Endodermal cell (in vitro differentiated cells): ENCODE measurements around the gene PURB. TPM values are rescaled to one million over a fixed set of nuclear protein-coding genes. Genes with fewer than 3 reads are reported as not detected.
"Not testable (repeated sequence)": the region's sequence is repeated elsewhere in the genome, so short reads cannot be mapped to it uniquely, and the experiment has no call there.

Experiments
- DNase-seq: peaks from one replicate; pipeline ENCODE4 v3.0.0-alpha.2; 2017
- H3K27ac ChIP-seq: 2 replicates; pipeline ENCODE4 v1.5.1; 2013; ENCODE audit warnings: mild to moderate bottlenecking, low read depth, low read length, moderate library complexity
- H3K27me3 ChIP-seq: 2 replicates; pipeline ENCODE4 v1.6.1; 2013; ENCODE audit warnings: mild to moderate bottlenecking, low read length, moderate library complexity; ENCODE audit not compliant: insufficient read depth, control insufficient read depth, poor library complexity, severe bottlenecking
- H3K36me3 ChIP-seq: 2 replicates; pipeline ENCODE4 v1.7.0; 2013; ENCODE audit warnings: mild to moderate bottlenecking, low read length, moderate library complexity; ENCODE audit not compliant: control insufficient read depth, insufficient read depth
- H3K4me1 ChIP-seq: one replicate; pipeline ENCODE4 v1.7.0; 2013; ENCODE audit warnings: low read length; ENCODE audit not compliant: control insufficient read depth, insufficient read depth
- H3K4me3 ChIP-seq: 2 replicates; pipeline ENCODE4 v1.5.1; 2013; ENCODE audit warnings: mild to moderate bottlenecking, low read length, moderate library complexity
- H3K9ac ChIP-seq: 2 replicates; pipeline ENCODE4 v1.6.1; 2013; ENCODE audit warnings: mild to moderate bottlenecking, low read length, moderate library complexity; ENCODE audit not compliant: poor library complexity, severe bottlenecking; ENCODE audit errors: extremely low read depth
- H3K9me3 ChIP-seq: 2 replicates; pipeline ENCODE4 v1.6.1; 2013; ENCODE audit warnings: mild to moderate bottlenecking, low read length, moderate library complexity; ENCODE audit not compliant: control insufficient read depth
- H3K27ac Mint-ChIP-seq: 2 replicates; pipeline ENCODE4 v1.8.0; 2020; ENCODE audit warnings: mixed read lengths
- H3K27me3 Mint-ChIP-seq: 2 replicates; pipeline ENCODE4 v1.8.0; 2021; ENCODE audit warnings: mild to moderate bottlenecking, mixed read lengths; ENCODE audit not compliant: insufficient read depth
- H3K36me3 Mint-ChIP-seq: 2 replicates; pipeline ENCODE4 v1.8.0; 2020; ENCODE audit warnings: low read depth, mixed read lengths
- H3K4me1 Mint-ChIP-seq: 2 replicates; pipeline ENCODE4 v1.8.0; 2020; ENCODE audit warnings: mixed read lengths
- H3K4me3 Mint-ChIP-seq: 2 replicates; pipeline ENCODE4 v1.8.0; 2020; ENCODE audit warnings: mild to moderate bottlenecking, moderate library complexity, mixed read lengths
- H3K9me3 Mint-ChIP-seq: 2 replicates; pipeline ENCODE4 v1.8.0; 2020; ENCODE audit warnings: mild to moderate bottlenecking, mixed read lengths
- WGBS, 2 experiments: methylation state at CpG; one replicate each; pipeline versions ENCODE4 v1.1.5 to v1.1.7; 2013; ENCODE audit warnings: missing lambda C conversion rate in 2 of 2, mixed read lengths in 1 of 2; ENCODE audit not compliant: insufficient coverage in 1 of 2, insufficient read length in 1 of 2; 5-methylcytosine and 5-hydroxymethylcytosine counted together
- total RNA-seq, 2 donors: library from RNA; stranded (reverse); fragmentation: NEBNext Ultra II Directional in 1 of 2; extraction: Animal tissue kit (Norgen Biotek cat#: 25700) in 1 of 2; gene quantifications; 2 replicates in 1 of 2; 3 replicates in 1 of 2; pipeline ENCODE4 v1.2.1, GENCODE V29; 2021
- TF ChIP-seq, protein P1 (sequence below): fragments of 200-600 bp; sonication (generic); conservative IDR thresholded peaks from 2 replicates; pipeline ENCODE4 v1.5.0; 2021; ENCODE audit warnings: antibody characterized with exemption, mild to moderate bottlenecking

PURB gene
- total RNA-seq, 2 donors from 2014 or later = 24.7 to 29.8 TPM

DNA sequence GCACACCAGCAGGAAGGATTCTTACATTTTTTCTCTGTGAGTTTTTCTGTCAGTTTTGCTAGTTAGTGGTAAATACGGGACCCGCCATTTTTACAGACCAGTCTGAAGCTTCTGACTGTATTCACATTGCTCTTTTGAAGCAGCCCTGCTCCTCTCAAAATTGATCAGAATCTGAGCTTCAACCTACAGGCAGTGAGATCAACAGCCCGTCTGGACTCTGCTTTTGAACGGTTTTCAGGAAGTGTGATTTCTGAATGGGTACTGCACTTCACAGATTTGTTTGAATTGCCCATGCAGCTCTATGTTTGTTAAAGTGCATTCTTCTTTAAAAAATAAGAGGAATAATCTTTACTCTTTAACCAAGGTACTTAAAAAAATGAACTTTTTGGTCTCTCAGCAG is 8.9 kb downstream of the PURB start:
- no peak overlapping the region for H3K27ac ChIP-seq
- WGBS, 2 experiments = 93 to 94% methylated on average over 3 to 4 of the region's 4 CpGs
- no peak overlapping the region for H3K4me3 Mint-ChIP-seq
- H3K27ac Mint-ChIP-seq = no peak overlapping the region
- TF ChIP-seq, protein P1, sequence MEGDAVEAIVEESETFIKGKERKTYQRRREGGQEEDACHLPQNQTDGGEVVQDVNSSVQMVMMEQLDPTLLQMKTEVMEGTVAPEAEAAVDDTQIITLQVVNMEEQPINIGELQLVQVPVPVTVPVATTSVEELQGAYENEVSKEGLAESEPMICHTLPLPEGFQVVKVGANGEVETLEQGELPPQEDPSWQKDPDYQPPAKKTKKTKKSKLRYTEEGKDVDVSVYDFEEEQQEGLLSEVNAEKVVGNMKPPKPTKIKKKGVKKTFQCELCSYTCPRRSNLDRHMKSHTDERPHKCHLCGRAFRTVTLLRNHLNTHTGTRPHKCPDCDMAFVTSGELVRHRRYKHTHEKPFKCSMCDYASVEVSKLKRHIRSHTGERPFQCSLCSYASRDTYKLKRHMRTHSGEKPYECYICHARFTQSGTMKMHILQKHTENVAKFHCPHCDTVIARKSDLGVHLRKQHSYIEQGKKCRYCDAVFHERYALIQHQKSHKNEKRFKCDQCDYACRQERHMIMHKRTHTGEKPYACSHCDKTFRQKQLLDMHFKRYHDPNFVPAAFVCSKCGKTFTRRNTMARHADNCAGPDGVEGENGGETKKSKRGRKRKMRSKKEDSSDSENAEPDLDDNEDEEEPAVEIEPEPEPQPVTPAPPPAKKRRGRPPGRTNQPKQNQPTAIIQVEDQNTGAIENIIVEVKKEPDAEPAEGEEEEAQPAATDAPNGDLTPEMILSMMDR = no peak
- no peaks in the 10 kb centered on the region for H3K27me3 ChIP-seq
- H3K9me3 Mint-ChIP-seq = peaks cover 17% of the 10 kb centered on the region
- peaks cover 28% of the 10 kb centered on the region for H3K36me3 ChIP-seq
- peaks cover 12% of the 10 kb centered on the region for H3K4me1 Mint-ChIP-seq
- H3K36me3 Mint-ChIP-seq = peaks cover 12% of the 10 kb centered on the region
- no peaks in the 10 kb centered on the region for H3K9me3 ChIP-seq
- DNase-seq = no peak
- no peaks in the 10 kb centered on the region for H3K27me3 Mint-ChIP-seq
- no peak overlapping the region for H3K9ac ChIP-seq
- H3K4me3 ChIP-seq = no peak overlapping the region
- no peaks in the 10 kb centered on the region for H3K4me1 ChIP-seq

DNA sequence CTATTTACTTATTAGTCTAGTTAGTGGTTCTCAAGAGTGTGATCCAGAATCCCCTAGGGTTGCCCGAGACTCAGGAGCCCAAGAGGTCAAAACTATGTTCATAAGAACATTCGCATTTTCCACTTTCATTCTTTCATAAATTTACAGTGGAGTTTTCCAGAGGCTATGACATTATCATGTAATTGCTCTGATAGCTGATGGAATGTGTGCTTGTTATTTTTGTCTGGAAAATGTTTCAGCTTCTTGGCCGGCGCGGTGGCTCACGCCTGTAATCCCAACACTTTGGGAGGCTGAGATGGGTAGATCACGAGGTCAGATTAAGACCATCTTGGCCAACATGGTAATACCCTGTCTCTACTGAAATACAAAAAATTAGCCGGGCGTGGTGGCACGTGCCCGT is 10.1 kb downstream of the PURB start:
- H3K27ac ChIP-seq = no peak overlapping the region
- TF ChIP-seq, protein P1 = no peak
- no peak for DNase-seq
- Mint-ChIP-seq H3K4me3 (no peak overlapping the region), H3K4me1 (peaks cover 3% of the 10 kb centered on the region), H3K27me3 (no peaks in the 10 kb centered on the region), H3K9me3 (peaks cover 23% of the 10 kb centered on the region), H3K36me3 (peaks cover 8% of the 10 kb centered on the region), H3K27ac (no peak overlapping the region)
- H3K4me1 ChIP-seq = no peaks in the 10 kb centered on the region
- H3K27me3 ChIP-seq = no peaks in the 10 kb centered on the region
- no peak overlapping the region for H3K9ac ChIP-seq
- H3K9me3 ChIP-seq = no peaks in the 10 kb centered on the region
- WGBS, 2 experiments = 89 to 96% methylated on average over 8 to 11 of the region's 11 CpGs
- H3K36me3 ChIP-seq = peaks cover 19% of the 10 kb centered on the region
- no peak overlapping the region for H3K4me3 ChIP-seq

DNA sequence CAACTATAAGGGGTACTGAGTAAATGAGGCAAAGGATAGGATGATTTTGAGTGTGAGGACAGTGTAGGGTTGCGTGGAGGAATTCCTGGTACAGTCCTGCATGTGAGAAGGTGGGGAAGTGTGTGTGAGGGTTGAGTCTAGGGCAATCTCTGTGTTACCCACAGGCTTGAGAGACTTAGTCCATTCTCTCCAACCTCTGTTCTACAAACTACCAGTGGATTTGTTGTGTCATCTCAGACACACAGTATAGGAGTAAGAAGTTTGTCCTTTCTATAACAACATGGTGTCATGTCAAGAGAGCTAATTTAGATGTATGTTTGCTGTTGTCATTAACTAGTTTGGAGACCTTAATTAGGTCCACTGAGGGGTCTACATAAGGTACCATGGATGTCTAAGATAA is 12.5 kb downstream of the PURB start:
- H3K9ac ChIP-seq = no peak overlapping the region
- H3K4me1 Mint-ChIP-seq = no peaks in the 10 kb centered on the region
- H3K27ac Mint-ChIP-seq = no peak overlapping the region
- no peak overlapping the region for H3K4me3 ChIP-seq
- WGBS, 2 experiments = 87 to 100% methylated on average over 1 of the region's 1 CpG
- no peaks in the 10 kb centered on the region for H3K9me3 ChIP-seq
- TF ChIP-seq, protein P1 = no peak
- no peaks in the 10 kb centered on the region for H3K36me3 Mint-ChIP-seq
- no peak overlapping the region for H3K4me3 Mint-ChIP-seq
- no peak overlapping the region for H3K27ac ChIP-seq
- no peaks in the 10 kb centered on the region for H3K36me3 ChIP-seq
- no peaks in the 10 kb centered on the region for H3K4me1 ChIP-seq
- H3K27me3 ChIP-seq = no peaks in the 10 kb centered on the region
- H3K9me3 Mint-ChIP-seq = peaks cover 28% of the 10 kb centered on the region
- no peak for DNase-seq
- H3K27me3 Mint-ChIP-seq = no peaks in the 10 kb centered on the region

- H3K4me3 Mint-ChIP-seq, H3K27ac Mint-ChIP-seq, H3K4me1 ChIP-seq, H3K4me1 Mint-ChIP-seq, H3K9me3 ChIP-seq, H3K27me3 ChIP-seq, H3K27me3 Mint-ChIP-seq, H3K36me3 Mint-ChIP-seq, DNase-seq, H3K9ac ChIP-seq, H3K4me3 ChIP-seq, H3K36me3 ChIP-seq, H3K27ac ChIP-seq: not testable (repeated sequence)
- peaks cover 30% of the 10 kb centered on the region for H3K9me3 Mint-ChIP-seq
- 97 to 99% methylated on average over 11 to 21 of the region's 23 CpGs for WGBS, 2 experiments
Observed at GRCh38 chr7:44871918-44872317, 13.4 kb downstream of the PURB start.

DNA sequence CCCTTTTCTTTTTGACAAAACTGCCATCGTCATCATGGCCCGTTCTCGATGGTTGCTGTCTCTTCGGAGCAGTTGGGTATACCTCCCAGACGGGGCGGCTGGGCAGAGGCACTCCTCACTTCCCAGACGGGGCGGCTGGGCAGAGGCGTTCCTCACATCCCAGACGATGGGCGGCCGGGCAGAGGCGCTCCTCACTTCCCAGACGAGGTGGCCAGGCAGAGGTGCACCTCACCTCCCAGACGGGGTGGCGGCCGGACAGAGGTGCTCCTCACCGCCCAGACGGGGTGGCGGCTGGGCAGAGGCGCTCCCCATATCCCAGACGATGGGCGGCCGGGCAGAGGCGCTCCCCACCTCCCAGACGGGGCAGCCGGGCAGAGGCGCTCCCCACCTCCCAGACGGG is 14.6 kb downstream of the PURB start:
- H3K4me3 Mint-ChIP-seq, H3K36me3 Mint-ChIP-seq, H3K27ac Mint-ChIP-seq, H3K4me1 ChIP-seq, H3K9me3 ChIP-seq, H3K4me3 ChIP-seq, H3K9ac ChIP-seq, H3K27me3 ChIP-seq, H3K36me3 ChIP-seq, H3K27ac ChIP-seq, DNase-seq, H3K4me1 Mint-ChIP-seq, H3K27me3 Mint-ChIP-seq: not testable (repeated sequence)
- WGBS, 2 experiments = 86 to 98% methylated on average over 9 to 21 of the region's 29 CpGs
- peaks cover 30% of the 10 kb centered on the region for H3K9me3 Mint-ChIP-seq
